Hepatocyte (in vitro differentiated cells): Measurements from ENCODE around the gene RUSF1. TPM values are rescaled to one million over a fixed set of nuclear protein-coding genes. Genes with fewer than 3 reads are reported as not detected.

Source experiments
- DNase-seq: peaks from one replicate; pipeline ENCODE4 v3.0.0-alpha.2; 2016; ENCODE audit warnings: low spot score
- H2AFZ ChIP-seq: fragments of 200-600 bp; sonication (generic); 2 replicates; pipeline ENCODE4 v1.6.0; 2016; ENCODE audit warnings: antibody characterized with exemption, mild to moderate bottlenecking
- H3K27ac ChIP-seq: fragments of 200-600 bp; sonication (generic); 2 replicates; pipeline ENCODE4 v1.5.1; 2016; ENCODE audit warnings: mild to moderate bottlenecking
- H3K27me3 ChIP-seq: fragments of 200-600 bp; sonication (generic); 2 replicates; pipeline ENCODE4 v1.6.1; 2016
- H3K36me3 ChIP-seq: fragments of 200-600 bp; sonication (generic); replicated peaks from 2 replicates; pipeline ENCODE4 v1.5.1; 2016; ENCODE audit warnings: low read depth; ENCODE audit not compliant: insufficient read depth
- H3K4me1 ChIP-seq: fragments of 200-600 bp; sonication (generic); 2 replicates; pipeline ENCODE4 v1.5.1; 2016; ENCODE audit warnings: mild to moderate bottlenecking, moderate library complexity; ENCODE audit not compliant: insufficient read depth
- H3K4me2 ChIP-seq: fragments of 200-600 bp; sonication (generic); 2 replicates; pipeline ENCODE4 v1.6.0; 2016
- H3K4me3 ChIP-seq: fragments of 200-600 bp; sonication (generic); 2 replicates; pipeline ENCODE4 v1.5.1; 2016; ENCODE audit warnings: mild to moderate bottlenecking
- H3K79me2 ChIP-seq: fragments of 200-600 bp; sonication (generic); 2 replicates; pipeline ENCODE4 v1.6.0; 2017; ENCODE audit warnings: mild to moderate bottlenecking
- H3K9me2 ChIP-seq: fragments of 200-600 bp; sonication (generic); replicated peaks from 2 replicates; pipeline ENCODE4 v1.6.0; 2017; ENCODE audit warnings: mild to moderate bottlenecking; ENCODE audit not compliant: insufficient read depth
- H3K9me3 ChIP-seq: fragments of 200-600 bp; sonication (generic); 2 replicates; pipeline ENCODE4 v1.5.1; 2016; ENCODE audit warnings: low read depth, mild to moderate bottlenecking
- H4K20me1 ChIP-seq: fragments of 200-600 bp; sonication (generic); 2 replicates; pipeline ENCODE4 v1.6.0; 2016; ENCODE audit warnings: mild to moderate bottlenecking; ENCODE audit not compliant: insufficient read depth, poor library complexity, severe bottlenecking
- EZH2 ChIP-seq: fragments of 200-600 bp; sonication (generic); IDR thresholded peaks from 2 replicates; pipeline ENCODE4 v1.6.1; 2016; ENCODE audit warnings: antibody characterized with exemption, mild to moderate bottlenecking, borderline replicate concordance
- EZH2phosphoT487 ChIP-seq: fragments of 200-600 bp; sonication (generic); IDR thresholded peaks from one replicate; pipeline ENCODE4 v1.6.1; 2018; ENCODE audit warnings: antibody characterized with exemption, mild to moderate bottlenecking, low read depth, moderate library complexity; ENCODE audit not compliant: unreplicated experiment, severe bottlenecking
- WGBS: methylation state at CpG from one replicate; pipeline ENCODE4 v1.1.6; 2016; ENCODE audit warnings: low lambda C conversion rate; ENCODE audit errors: missing lambda C conversion rate; 5-methylcytosine and 5-hydroxymethylcytosine counted together
- polyA plus RNA-seq: library from polyadenylated mRNA; unstranded; fragments of >200 nt; fragmentation: Nextera tagmentation; extraction: Ambion mirVana; gene quantifications from 2 replicates; pipeline ENCODE4 v1.2.1, GENCODE V29; 2016
- total RNA-seq: library from RNA; depleted of rRNA; stranded (reverse); fragments of >200 nt; gene quantifications from 2 replicates; pipeline ENCODE4 v1.2.3, GENCODE V29; 2014
- TF ChIP-seq, protein P1 (sequence below): fragments of 200-600 bp; sonication (generic); IDR thresholded peaks from 2 replicates; pipeline ENCODE4 v1.5.1; 2016; ENCODE audit warnings: antibody characterized with exemption, mild to moderate bottlenecking; ENCODE audit not compliant: poor library complexity

RUSF1 gene
- total and polyA plus RNA-seq, 2 experiments from 2014 or later: 56.6 to 77.2 TPM

DNA sequence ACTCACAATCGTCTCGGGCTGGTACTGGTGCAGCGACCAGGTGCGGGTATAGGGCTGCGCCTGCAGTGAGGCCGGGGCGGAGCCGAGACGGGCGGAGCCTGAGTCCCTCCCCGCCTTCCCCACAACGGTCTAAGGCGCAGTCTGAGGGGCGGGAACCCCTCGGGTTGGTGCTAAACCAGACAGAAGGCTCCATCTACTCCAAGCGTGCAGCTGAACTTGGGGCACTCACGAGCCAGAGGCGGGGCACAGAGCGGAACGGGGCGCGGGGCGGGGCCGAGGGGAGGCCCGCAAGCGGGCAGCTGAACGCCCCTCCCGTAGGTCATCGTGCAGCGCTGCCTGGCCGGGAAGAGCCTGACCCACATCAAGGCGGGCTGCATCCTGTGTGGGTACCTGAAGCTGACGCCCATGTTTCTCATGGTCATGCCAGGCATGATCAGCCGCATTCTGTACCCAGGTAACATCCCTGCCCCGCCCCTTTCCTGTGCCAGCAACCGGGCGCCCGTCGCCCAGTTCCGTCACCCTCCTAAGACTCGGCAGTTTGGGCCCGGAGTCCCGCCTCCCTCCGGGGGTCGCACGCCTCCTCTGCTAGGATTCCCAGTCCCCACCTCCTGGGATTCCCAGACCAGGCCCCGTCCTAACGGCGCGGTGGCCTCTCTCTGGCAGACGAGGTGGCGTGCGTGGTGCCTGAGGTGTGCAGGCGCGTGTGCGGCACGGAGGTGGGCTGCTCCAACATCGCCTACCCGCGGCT, 20.3 kb downstream of the RUSF1 start:
- Histone ChIP-seq H3K4me3 (peak overlapping the region; percentile 46), H3K9me3 (no peaks in the 10 kb centered on the region), H3K36me3 (no peaks in the 10 kb centered on the region), H3K27me3 (no peaks in the 10 kb centered on the region), H3K4me1 (peaks cover 25% of the 10 kb centered on the region), H2AFZ (peak overlapping the region; percentile 29), H3K79me2 (no peaks in the 10 kb centered on the region), H4K20me1 (no peaks in the 10 kb centered on the region), H3K27ac (no peak overlapping the region), H3K4me2 (peak overlapping the region; percentile 95), H3K9me2 (no peaks in the 10 kb centered on the region)
- peak; percentile 82 for DNase-seq
- 1% methylated on average over 48 of the region's 60 CpGs for WGBS
- no peak for TF ChIP-seq EZH2phosphoT487
- TF ChIP-seq, protein P1, sequence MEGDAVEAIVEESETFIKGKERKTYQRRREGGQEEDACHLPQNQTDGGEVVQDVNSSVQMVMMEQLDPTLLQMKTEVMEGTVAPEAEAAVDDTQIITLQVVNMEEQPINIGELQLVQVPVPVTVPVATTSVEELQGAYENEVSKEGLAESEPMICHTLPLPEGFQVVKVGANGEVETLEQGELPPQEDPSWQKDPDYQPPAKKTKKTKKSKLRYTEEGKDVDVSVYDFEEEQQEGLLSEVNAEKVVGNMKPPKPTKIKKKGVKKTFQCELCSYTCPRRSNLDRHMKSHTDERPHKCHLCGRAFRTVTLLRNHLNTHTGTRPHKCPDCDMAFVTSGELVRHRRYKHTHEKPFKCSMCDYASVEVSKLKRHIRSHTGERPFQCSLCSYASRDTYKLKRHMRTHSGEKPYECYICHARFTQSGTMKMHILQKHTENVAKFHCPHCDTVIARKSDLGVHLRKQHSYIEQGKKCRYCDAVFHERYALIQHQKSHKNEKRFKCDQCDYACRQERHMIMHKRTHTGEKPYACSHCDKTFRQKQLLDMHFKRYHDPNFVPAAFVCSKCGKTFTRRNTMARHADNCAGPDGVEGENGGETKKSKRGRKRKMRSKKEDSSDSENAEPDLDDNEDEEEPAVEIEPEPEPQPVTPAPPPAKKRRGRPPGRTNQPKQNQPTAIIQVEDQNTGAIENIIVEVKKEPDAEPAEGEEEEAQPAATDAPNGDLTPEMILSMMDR: no peak
- no peak for TF ChIP-seq EZH2

DNA sequence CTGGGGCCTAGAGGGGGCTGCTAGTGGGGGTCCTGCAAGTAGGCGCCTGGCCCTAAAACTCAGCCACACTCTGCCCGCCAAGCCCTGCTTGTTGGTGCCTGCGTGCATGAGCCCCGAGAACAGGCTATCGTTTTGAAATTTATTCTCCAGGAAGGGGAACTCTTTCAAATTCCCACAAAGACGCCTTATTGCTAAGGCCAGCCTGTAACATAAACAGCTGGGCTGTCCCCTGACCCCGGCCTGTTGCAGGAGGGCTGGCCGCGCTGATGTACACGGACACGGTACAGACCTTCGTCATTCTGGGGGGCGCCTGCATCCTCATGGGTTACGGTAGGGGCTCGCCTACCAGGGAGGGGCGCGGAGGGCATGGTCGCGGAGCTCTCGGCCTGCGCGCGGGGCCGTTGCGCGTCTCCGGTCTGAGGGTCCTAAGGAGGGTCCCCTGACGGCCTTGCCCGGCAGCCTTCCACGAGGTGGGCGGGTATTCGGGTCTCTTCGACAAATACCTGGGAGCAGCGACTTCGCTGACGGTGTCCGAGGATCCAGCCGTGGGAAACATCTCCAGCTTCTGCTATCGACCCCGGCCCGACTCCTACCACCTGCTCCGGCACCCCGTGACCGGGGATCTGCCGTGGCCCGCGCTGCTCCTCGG, 21.0 kb downstream of the RUSF1 start:
- Histone ChIP-seq H3K79me2 (no peaks in the 10 kb centered on the region), H4K20me1 (no peaks in the 10 kb centered on the region), H3K27ac (no peak overlapping the region), H3K9me2 (no peaks in the 10 kb centered on the region), H3K36me3 (no peaks in the 10 kb centered on the region), H3K27me3 (no peaks in the 10 kb centered on the region), H3K9me3 (no peaks in the 10 kb centered on the region), H3K4me2 (peak overlapping the region; percentile 95), H3K4me1 (peaks cover 25% of the 10 kb centered on the region), H3K4me3 (peak overlapping the region; percentile 46), H2AFZ (peak overlapping the region; percentile 29)
- no peak for DNase-seq
- TF ChIP-seq EZH2: no peak
- WGBS: 12% methylated on average over 48 of the region's 48 CpGs

DNA sequence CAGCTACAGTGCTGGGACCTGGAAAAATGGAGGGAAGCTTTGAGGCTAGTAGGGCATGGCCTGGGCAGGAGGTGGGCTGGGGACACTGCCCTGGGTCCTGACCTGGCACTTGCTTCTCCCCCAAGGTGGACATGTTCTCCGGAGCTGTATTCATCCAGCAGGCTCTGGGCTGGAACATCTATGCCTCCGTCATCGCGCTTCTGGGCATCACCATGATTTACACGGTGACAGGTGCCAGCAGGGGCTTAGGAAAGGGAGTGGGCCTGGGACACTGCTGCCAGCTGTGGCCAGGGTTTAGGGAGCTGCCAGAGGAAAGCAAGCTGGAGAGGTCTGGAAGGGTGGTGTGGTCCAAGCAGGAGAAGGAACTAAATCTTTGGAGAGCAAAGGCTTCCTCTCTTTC, 22.1 kb downstream of the RUSF1 start:
- Histone ChIP-seq H2AFZ (no peak overlapping the region), H3K27ac (no peak overlapping the region), H3K27me3 (no peaks in the 10 kb centered on the region), H3K9me2 (no peaks in the 10 kb centered on the region), H3K36me3 (no peaks in the 10 kb centered on the region), H3K4me3 (no peak overlapping the region), H3K4me1 (peaks cover 25% of the 10 kb centered on the region), H3K9me3 (no peaks in the 10 kb centered on the region), H3K4me2 (peak overlapping the region; percentile 95), H3K79me2 (no peaks in the 10 kb centered on the region), H4K20me1 (no peaks in the 10 kb centered on the region)
- DNase-seq: no peak
- 97% methylated on average over 5 of the region's 5 CpGs for WGBS
- no peak for TF ChIP-seq EZH2
- TF ChIP-seq EZH2phosphoT487: no peak
- TF ChIP-seq, protein P1: no peak

DNA sequence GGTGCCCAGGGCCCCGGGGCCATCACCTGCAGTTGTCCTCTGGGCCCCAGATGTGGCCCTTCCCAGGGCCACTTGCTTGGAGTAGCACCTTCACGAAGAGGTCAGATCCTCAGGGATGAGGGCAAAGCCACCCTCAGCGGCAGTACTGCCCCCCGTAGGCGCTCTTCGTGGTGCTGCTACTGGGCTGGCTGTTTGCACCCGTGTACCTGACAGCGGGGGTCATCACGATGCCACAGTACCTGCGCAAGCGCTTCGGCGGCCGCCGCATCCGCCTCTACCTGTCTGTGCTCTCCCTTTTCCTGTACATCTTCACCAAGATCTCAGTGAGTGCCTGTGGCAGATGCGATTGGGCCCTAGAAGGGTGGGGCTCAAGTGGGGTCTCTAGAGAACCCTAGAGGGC, 22.6 kb downstream of the RUSF1 start:
- Histone ChIP-seq H3K27ac (no peak overlapping the region), H3K27me3 (no peaks in the 10 kb centered on the region), H3K4me2 (no peak overlapping the region), H4K20me1 (no peaks in the 10 kb centered on the region), H3K4me3 (no peak overlapping the region), H3K9me3 (no peaks in the 10 kb centered on the region), H2AFZ (no peak overlapping the region), H3K79me2 (no peaks in the 10 kb centered on the region), H3K4me1 (peaks cover 25% of the 10 kb centered on the region), H3K36me3 (no peaks in the 10 kb centered on the region), H3K9me2 (no peaks in the 10 kb centered on the region)
- TF ChIP-seq EZH2phosphoT487 (no peak), EZH2 (no peak)
- TF ChIP-seq, protein P1: no peak
- DNase-seq: no peak
- WGBS: 95% methylated on average over 17 of the region's 17 CpGs
